ENCODE measurements around the gene NR6A1.

DNA sequence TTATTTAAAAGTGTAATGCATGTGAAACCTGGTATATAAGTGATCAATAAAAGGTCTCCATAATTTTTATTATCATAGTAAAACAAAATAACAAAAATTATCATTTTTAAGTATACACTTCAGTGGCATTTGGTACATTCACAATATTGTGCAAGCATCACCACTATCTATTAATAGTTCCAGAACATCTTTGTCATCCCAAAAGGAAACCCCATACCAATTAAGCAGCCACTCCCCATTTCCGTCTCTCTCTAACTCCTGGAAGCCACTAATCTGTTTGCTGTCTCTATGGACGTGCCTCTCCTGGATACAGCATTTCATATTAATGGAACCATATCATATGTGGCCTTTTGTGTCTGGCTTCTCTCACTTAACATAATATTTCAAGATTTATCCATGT, 13.4 kb upstream of the NR6A1 start:
- TF ChIP-seq POLR2AphosphoS5 (IDR thresholded peaks at IDR 0.05; ENCODE audit: borderline replicate concordance, low read depth, low read length): no peak
- no peak for TF ChIP-seq EZH2 (IDR thresholded peaks at IDR 0.05)
- TF ChIP-seq FOXP2 (optimal IDR thresholded peaks at IDR 0.05; ENCODE audit: control extremely low read depth, extremely low read length, insufficient read depth): no peak
